HEK293 (cell line): Measurements from ENCODE around the gene KLHL21.

Experiments used
- KLF9 ChIP-seq: fragments of 450-650 bp; formaldehyde crosslinking; IDR thresholded peaks from 2 replicates; pipeline ENCODE4 v1.5.1; 2016; ENCODE audit warnings: missing biosample characterization, missing genetic modification characterization, low read depth
- ZNF16 ChIP-seq: fragments of 450-650 bp; formaldehyde crosslinking; IDR thresholded peaks from 2 replicates; pipeline ENCODE4 v1.5.1; 2016; ENCODE audit warnings: low read depth, missing biosample characterization, missing genetic modification characterization
- TF ChIP-seq, protein P1 (sequence below): fragments of 450-650 bp; formaldehyde crosslinking; IDR thresholded peaks from 2 replicates; pipeline ENCODE4 v1.5.1; 2016; ENCODE audit warnings: missing biosample characterization, missing genetic modification characterization
- TF ChIP-seq, protein P2 (sequence below): fragments of 450-650 bp; formaldehyde crosslinking; IDR thresholded peaks from 2 replicates; pipeline ENCODE4 v1.5.1; 2016; ENCODE audit warnings: missing biosample characterization, missing genetic modification characterization
- TF ChIP-seq, protein P3 (sequence below): fragments of 450-650 bp; formaldehyde crosslinking; IDR thresholded peaks from 2 replicates; pipeline ENCODE4 v1.5.1; 2017; ENCODE audit warnings: missing biosample characterization, mild to moderate bottlenecking, missing genetic modification characterization, moderate library complexity

DNA sequence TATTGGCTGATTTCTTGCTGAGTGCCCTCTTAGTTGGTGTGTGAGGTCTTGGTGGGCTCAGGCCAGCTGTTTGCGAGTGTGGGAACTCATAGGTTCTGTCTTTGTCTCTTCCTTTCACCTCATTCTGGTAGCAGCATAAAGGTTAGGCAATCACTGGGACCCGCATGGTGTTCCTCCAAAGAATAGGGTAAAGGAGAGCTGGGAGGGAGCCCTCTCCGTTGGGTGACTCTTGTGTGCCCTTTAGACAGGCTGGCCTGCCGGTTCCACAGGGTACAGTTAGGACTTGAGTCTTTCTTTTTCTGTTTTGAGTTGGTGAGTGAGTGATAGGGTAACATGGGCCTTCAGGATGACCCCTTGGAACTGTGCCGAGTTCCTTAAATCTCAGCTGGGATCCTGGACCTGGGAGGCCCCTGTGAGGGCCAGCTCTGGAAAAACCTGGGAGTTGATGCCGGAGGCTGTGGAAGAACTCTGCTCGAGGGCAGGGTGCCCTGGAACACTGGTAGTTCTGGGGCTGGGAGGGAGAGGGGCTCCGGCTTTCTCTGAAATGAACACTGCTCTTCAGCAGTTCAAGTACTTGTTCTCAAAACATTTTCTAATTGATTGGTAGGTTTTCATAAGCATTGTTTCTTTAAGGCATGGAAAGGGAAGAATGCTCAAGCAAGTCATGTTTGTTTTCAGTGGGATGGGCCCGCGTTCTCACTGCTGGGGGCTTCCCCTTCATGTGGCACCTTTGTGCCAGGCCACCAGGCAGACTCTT lies 19.9 kb upstream of the KLHL21 start:
- TF ChIP-seq, protein P1, sequence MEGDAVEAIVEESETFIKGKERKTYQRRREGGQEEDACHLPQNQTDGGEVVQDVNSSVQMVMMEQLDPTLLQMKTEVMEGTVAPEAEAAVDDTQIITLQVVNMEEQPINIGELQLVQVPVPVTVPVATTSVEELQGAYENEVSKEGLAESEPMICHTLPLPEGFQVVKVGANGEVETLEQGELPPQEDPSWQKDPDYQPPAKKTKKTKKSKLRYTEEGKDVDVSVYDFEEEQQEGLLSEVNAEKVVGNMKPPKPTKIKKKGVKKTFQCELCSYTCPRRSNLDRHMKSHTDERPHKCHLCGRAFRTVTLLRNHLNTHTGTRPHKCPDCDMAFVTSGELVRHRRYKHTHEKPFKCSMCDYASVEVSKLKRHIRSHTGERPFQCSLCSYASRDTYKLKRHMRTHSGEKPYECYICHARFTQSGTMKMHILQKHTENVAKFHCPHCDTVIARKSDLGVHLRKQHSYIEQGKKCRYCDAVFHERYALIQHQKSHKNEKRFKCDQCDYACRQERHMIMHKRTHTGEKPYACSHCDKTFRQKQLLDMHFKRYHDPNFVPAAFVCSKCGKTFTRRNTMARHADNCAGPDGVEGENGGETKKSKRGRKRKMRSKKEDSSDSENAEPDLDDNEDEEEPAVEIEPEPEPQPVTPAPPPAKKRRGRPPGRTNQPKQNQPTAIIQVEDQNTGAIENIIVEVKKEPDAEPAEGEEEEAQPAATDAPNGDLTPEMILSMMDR (tag by site-specific recombination): no peak
- TF ChIP-seq, protein P2, sequence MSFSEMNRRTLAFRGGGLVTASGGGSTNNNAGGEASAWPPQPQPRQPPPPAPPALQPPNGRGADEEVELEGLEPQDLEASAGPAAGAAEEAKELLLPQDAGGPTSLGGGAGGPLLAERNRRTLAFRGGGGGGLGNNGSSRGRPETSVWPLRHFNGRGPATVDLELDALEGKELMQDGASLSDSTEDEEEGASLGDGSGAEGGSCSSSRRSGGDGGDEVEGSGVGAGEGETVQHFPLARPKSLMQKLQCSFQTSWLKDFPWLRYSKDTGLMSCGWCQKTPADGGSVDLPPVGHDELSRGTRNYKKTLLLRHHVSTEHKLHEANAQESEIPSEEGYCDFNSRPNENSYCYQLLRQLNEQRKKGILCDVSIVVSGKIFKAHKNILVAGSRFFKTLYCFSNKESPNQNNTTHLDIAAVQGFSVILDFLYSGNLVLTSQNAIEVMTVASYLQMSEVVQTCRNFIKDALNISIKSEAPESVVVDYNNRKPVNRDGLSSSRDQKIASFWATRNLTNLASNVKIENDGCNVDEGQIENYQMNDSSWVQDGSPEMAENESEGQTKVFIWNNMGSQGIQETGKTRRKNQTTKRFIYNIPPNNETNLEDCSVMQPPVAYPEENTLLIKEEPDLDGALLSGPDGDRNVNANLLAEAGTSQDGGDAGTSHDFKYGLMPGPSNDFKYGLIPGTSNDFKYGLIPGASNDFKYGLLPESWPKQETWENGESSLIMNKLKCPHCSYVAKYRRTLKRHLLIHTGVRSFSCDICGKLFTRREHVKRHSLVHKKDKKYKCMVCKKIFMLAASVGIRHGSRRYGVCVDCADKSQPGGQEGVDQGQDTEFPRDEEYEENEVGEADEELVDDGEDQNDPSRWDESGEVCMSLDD: no peak
- TF ChIP-seq KLF9 (no peak), ZNF16 (tag by site-specific recombination) (no peak)
- TF ChIP-seq, protein P3, sequence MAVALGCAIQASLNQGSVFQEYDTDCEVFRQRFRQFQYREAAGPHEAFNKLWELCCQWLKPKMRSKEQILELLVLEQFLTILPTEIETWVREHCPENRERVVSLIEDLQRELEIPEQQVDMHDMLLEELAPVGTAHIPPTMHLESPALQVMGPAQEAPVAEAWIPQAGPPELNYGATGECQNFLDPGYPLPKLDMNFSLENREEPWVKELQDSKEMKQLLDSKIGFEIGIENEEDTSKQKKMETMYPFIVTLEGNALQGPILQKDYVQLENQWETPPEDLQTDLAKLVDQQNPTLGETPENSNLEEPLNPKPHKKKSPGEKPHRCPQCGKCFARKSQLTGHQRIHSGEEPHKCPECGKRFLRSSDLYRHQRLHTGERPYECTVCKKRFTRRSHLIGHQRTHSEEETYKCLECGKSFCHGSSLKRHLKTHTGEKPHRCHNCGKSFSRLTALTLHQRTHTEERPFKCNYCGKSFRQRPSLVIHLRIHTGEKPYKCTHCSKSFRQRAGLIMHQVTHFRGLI: no peak
